ENCODE results near the gene MN1. TPM values are rescaled to one million over a fixed set of nuclear protein-coding genes. Genes with fewer than 3 reads are reported as not detected.
"Not testable (repeated sequence)": the region's sequence is repeated elsewhere in the genome, so short reads cannot be mapped to it uniquely, and the experiment has no call there.

MN1 gene
- total RNA-seq, 1 donor from 2014 or later: 24.8 TPM

DNA sequence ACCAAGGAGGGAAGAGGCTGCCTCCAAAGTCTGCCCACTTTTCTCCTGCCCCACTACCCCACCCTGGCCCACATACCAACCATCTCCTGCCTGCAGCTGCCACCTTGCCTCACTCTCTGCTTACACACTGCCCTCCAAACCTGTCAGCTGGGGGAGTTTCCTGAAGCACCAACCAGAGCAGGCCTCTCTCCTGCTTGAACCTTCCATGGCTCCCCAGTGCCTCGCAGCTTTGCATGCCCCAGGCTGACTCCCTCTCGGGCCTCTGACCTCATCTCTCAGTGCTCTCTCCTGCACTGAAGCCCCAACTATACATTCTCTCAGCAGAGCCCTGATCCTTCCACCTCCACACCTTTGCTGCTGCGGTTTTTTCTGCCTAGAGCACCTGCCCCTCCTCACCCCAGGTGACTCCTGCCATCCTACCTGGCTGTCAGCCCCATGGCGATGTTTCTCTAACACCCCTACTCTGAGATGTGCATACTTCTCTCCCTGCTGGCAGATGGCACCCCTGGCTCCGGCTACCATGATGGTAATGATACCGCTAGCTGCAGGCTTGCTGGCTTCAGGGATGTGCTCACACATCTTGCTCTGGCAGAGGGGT, 43.5 kb downstream of the MN1 start:
- no peak for DNase-seq

DNA sequence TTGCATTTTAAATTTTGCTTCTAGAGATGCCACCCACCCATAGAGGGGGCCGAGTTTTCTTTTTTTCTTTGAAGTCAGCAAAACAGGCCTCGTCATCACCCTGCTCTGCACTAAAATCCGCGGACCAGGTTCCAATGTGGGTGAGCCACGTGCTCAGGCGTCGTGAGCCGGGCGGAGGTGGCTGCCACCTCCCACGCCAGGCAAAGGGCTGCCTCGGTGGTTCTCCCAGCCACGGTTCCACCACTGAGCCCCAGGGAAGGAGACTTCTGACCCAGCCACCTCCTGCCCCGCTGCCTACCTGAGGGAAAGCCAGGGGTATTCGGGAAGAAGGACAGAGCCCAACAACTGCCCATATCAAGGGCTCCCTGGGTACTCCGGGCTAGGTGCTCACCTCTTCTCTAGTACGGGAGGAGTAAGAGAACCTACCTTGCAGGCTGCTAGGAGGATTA, 45.3 kb downstream of the MN1 start:
- no peak for DNase-seq

DNA sequence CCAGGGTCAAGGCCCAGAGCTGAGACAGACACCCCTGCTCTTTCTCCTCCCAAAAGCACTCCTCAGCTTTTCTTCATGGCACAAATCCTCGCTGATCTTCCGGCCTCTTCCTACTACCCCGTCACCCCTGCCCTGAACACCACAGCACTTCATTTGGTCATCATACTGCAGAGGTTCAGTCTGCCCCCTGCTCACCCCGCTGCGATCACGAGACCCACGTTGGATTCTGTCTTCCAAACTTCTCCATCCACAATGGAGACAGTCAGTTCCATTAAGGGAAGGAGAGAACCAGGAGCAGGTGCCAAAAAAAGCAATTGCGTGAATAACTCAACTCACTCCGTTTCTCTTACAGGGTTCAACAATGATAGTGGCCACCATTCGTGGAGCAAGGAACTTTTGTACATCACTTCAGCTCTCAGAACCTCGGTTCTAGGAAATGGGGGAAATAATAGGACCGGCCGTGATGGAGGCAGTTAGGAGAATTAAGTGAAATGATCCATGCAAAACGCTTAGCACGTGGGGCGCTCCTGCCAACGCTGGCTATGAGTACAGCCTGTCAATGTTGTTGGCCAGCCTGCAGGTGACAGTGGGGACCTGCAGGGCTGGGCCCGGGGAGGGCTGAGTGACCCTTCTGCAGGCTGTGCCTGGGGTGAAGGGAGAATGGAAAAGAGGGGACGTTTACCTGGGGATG, 45.9 kb downstream of the MN1 start:
- DNase-seq: no peak

DNA sequence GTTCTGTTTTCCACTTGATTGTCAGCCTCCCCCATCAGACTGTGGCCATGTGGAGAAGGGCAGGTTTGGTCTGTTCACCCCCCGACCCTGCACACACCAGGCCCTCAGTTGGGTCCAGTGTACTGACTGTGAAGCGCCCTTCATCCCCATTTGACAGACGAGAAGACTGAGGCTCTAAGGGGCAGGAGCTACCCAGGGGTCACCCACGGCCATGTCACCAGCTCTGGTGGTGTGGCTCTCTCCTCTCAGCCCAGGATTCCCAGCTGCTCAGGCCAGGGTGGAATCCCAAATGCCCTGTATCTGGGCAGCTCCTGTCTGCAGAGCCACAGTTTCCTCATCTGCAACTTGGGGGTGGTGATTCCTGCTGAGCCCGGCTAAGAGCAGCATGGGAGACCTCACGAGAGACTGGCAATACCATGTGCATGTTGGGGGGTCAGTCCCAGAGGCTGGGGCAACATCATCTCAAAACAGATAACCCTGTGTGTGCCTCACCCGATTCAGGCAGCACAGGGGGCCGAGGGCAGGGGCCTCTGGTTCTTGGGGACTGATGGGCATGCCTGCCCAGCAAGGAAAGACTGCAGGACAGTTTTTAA, 46.6 kb downstream of the MN1 start:
- no peak for DNase-seq

DNA sequence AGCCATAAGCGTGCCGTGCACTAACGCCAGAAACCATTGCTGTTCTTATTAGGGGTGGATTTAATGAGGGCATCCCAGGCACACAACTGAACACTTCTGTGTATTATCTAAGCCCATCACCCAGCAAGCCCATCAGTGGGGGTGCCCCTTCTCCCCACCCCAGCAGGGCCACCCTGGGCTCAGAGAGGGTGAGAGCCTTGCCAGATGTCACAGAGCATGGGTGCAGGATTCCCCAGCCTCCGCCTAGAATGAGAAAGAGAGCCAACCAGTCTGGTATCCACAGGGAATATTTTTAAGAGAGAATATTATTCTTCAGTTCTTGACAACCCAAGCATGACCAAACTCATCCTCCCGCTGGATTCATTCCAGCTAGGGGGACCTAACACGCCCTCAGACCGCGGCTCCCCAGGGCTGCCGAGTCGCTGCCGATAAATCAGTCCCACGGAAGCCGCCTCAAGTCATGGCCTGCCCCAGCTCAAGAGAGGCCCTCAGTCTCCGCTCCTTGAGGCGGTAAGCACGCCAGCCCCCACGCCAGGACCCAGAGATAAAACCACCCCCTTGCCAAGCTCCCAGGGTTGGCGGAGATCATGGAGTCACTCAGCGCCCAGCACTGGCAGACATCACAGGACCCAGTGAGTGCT, 47.2 kb downstream of the MN1 start:
- no peak for DNase-seq

DNA sequence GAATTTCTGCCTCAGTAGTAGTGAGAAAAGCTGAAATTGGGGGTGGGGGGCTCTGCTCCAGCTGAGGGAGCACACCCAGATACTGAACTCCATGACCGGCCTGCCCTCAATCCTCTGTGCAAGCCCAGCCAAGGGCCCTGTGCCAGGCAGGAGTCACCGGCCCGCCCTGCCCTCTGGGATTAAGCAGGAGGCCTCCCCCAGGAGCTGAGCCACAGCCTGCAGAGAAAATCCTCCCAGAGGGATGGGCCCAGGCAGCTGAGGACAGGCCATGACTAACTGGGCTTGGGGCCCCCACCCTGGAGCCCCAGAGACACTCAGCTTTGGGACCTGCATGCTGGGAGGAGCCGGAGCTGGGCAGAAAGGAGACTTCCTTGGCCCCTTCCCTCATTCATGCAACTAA, 48.8 kb downstream of the MN1 start:
- no peak for DNase-seq

DNA sequence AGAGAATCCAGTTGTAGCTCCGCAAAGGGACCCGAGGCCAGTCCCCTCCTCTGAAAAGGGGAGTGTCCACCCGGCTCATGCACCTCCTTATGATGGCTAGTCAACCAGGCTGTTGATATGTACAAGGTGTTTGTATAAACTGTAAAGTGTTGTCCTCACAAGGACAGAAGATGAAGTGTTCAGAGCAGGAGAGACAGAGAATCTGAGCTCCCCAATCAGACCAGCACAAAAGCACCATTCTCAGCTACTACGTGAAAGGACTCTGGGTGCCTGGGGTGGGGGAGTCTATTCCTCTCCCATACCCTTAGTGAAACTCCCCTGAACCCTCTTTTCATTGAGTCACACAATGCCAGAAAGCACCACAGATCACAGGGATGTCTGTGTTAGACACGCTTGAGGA, 49.4 kb downstream of the MN1 start:
- no peak for DNase-seq

DNA sequence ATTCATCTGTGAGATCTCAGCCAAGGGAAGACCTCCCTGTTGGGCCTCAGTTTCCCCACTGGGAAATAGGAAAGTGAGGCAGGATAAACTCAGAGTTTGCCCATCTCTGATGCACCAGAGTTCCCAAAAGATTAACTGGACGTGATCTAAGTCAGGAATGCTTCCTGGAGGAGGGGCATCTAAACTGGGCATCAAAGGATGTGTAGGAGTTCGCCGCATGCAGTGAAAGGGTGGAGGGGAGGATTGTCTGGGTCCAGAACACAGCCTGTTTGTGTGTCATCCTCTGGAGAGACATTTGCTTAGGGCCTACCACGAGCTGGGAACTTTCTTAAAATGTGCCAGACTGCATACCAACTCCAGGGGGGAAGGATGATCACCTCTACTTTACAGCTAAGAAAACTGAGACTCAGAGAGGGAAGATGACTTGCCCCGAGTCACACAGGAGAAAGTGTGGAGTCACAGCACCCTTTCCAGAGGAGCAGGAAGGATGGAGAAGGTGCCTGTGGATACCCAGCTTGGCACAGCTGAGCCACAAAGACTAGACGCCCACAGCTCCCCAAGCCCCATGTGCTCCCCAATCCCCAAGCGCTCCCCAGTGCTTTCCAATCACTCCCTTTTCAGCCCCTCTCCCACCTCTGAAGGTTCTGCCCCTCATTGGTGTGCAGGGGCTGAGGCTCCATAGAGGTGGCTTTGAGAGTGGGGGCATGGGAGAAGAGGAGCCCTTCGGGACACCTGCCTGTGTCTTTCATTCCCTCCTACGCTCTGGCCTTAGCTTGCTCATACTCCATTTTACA, 50.1 kb downstream of the MN1 start:
- no peak for DNase-seq

DNA sequence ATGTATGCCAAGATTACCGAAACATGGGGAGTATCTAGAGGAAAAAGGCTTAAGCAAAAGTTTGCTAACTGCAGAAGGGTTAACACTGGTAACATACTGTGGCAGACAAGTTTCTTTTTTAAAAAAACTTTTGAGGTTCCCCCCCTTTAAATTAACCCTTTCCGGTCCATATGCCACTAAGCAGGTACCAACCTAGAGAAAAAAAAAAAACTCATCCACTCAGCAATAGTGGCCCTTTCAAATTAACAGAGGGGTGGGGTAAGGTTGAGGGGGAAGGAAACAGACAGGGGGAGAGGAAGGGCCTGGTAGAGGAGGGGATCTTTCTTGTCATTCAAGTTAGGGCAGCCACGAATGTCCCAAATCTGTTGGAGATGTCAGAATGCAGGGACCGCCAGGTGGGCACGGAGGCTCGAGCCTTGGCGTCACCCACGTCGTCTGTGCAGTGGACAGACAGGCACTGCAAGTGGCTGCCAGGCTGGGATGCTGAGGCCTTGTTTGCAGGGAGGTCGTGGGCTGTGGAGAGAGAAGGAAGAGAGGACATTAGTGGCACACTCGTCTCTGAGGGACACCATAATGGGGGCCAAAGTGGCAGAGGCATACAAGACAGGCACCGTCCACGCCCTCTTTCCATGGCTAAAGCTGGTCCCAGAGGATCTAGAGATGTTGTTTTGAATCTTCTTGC, 50.8 kb downstream of the MN1 start:
- no peak for DNase-seq

DNA sequence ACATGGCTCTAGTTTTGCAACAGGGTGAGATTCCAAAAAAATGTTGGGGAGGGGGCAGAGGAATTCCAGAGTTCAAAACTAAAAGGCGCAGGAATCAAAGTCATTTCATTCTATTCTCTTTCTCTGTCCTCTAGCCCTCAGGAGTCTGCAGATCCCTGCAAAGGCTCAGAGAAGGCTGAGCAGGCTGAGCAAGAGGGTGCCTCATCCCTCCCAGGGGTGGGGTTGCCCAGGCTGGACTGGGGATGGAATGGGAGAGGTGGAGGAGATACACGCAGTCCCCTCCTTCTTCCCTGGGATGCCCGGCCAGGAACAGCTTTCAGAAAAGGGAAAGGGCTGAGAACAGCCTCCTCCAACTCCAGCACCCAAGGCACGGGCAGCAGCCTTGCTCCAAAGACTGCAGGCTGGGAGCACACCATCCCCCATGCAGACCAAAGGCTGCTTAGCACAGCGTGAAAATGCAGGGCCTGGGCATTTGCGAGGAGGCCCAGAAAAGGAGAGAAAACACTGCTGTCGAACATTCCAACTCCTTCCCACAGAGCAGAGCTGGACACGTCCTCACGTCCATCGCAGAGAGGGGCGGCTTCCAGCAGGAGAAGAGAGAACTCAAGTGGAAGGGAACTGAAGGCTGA, 51.8 kb downstream of the MN1 start:
- DNase-seq: no peak

DNA sequence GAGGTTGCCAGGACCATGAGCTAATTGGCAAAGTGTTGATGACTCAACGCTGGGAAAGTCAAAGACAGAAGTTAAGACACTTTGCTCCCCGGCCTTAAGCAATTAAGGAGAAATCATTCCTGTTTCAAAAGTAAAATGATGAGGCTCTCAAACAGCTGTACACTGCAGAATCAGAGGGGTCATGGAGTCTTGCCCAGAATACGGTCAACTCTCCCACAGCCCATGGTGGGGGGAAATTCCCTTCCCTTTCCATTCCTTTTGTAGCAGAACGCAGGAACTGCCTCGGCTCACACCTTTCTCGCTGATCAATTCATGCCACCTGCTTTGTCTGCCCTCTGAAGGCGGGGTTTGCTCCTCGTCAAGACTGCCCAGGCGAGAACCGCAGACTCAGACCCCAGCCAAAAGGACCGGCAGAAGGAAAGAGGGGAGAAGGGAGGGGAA, 52.8 kb downstream of the MN1 start:
- DNase-seq: no peak

DNA sequence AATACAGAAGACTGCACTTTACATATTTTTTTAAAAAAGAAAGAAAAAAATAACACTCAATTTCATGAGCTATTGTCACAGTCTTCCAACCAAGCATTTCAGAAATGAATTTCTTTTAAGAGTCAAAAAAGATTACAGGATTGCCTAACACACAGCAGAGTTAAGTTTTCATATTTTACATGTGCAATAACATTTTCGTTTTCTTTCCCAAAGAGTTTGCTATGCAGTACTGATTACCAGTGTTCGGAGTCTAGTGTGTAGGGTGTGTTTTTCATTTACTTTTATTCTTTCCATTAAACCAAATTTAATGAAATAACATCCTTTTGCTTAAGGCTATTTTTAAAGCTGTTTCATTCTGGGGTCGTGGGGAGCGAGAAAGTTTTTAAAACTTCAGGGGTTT, 53.2 kb downstream of the MN1 start:
- DNase-seq: no peak

DNA sequence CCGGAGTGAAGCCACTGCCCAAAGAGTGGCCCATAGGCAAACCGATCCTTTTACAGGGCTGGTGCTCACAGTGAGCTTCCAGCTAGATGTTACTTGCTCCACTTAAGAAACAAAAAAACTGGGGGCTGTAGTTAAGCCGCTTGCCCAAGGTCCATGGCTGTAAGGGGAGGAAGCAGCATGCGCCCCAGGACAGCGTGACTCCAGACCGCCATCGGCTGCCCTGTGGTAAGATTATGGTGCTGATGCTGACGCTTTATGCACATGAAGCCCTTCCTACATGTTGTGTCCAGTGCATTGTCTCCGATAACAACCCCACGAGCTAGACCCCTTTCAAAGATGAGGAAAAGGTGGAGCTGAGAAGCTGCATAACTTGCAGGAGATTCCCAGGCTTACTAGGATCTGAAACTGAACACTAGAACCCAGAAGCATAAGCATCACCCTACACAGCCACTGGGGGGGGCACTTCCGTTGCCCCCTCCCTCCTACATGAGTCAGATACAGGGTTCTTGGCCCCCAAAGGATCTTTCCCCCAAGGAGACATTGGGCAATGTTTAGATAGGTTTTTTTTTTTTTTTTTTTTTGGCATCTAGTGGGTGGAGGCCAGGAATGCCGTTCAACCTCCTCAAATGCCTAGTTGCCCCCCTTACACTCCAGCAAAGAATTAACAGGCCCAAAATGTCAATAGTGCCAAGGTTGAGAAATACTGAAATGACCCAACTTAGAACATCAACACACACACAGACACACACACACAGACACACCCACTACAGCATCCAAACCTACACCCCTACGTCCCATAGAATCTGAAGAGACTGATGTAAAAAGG, 53.9 kb downstream of the MN1 start:
- DNase-seq: no peak

DNA sequence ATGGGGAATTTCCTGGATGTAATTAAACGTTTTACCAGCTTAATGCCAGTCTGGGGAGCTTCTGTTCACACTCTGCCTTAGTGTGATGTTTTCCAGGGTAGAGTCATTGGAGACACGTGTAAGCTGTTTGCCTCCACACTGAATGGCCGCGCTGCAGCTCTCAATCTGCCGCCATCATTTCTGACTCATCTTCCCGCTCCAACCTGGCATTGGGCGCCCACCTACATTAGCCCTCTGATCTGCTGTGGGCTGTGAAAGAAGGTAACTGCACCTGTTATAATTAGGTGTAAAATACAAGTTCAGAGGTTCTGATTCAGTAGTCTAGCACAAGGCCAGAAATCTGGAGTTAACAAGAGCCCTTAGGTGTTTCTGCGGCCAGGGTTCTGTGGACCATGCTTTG, 54.6 kb downstream of the MN1 start:
- no peak for DNase-seq

DNA sequence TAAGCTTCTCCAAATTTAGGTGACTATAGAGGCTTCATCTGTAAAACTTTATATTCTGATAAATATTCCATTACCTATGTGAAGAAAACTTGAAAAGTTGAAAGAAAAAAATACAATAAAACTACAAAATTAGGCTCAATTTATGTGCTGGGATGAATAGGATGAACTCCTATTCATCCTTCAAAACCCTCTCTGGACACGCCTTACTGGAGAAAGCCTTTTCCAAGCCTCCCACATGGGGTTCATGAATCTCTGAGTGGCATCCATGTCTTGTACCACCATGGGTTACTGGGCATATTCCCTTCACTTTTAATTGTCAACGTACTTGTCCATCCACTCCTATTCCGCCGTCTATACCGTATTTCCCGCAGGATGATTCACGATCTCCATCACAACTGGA, 55.7 kb downstream of the MN1 start:
- no peak for DNase-seq

DNA sequence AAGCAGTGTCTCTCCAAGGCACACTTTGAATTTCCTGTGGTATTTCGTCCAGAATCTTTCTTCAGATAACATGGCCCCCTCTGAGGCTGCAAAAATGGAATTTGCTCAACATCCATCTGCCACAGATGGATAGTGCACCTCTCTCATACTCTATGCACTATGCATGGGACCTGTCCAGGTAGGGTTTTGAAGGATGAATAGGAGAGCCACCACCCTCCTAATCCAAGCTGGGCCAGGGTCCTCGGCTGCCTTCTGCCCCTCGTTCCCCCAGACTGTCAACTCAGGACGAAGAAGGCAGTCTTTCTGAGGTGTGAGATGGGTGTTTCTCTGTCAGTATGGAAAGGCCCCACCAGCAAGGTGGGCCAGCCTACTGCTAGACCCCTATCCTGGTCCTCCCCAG, 56.4 kb downstream of the MN1 start:
- no peak for DNase-seq

DNA sequence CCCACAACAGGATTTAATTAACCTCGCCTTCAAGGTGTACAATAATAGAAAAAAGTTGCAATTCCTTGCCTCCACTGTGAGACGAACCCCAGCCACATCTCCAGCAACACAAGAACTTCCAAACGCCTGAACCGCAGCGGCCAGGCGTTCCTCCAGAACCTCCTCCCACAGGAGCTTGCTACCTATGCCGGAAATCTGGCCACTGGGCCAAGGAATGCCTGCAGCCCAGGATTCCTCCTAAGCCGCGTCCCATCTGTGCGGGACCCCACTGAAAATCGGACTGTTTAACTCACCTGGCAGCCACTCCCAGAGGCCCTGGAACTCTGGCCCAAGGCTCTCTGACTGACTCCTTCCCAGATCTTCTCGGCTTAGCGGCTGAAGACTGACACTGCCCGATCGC, 57.5 kb downstream of the MN1 start:
- not testable (repeated sequence) for DNase-seq

DNA sequence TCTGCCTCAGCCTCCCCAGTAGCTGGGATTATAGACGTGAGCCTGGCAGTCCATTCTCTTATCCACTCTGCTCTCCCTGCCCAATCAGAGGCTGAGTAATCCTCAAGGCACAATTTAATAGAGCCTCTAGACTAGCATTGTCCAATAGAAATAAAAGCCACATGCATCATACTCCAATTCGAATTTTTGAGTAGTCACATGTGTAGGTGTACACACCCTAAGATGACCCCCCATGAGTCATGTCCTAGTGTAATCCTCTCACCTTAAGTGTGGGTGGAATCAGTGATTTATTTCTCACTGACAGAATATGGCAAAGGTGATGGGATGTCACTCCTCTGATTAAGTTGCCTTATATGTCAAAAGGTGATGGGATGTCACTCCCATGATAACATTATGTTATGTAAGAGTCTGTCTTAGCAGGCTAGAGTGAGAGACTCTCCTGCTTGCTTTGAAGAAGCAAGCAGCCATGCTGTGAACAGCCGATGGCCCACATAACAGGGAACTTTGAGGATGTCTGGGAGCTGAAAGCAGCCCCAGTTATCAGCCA, 61.3 kb downstream of the MN1 start:
- no peak for DNase-seq

DNA sequence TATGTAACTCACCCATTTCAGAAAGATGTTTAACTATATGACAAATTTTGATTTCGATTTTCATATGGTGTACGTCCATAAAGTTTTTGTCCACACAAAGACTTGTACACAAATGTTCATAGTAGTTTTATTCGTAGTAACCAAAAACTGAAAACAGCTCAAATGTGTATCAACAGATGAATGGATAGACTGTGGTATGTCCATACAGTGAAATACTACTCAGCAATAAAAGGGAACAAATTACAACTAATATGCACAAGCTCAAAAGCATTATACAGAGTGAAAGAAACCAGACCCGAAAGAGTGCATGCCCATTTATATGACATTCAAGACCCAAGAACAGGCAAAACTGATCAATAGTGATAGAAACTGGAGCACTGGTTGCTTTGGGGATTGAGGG, 64.0 kb downstream of the MN1 start:
- DNase-seq: no peak

DNA sequence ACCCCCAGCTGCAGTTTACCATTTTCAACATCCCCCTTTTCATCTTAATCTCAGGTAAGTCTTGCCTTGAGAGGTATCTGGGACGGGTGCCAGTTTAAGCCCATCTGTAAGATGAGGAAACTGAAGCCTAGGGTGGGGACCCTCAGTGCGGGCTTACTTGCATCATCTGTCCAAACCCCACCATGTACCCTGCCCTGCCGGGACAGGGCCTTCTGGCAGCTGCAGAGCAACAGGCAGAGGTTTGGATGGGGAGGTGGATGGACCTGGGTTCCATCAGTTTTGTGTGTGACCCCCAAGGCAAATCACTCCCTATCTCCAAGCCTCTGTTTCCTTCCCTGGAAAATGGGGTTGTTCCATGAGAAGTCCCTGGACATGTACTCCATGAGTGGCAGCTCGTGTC, 67.5 kb downstream of the MN1 start:
- no peak for DNase-seq
